ENCODE data around the gene MAP3K20.

DNA sequence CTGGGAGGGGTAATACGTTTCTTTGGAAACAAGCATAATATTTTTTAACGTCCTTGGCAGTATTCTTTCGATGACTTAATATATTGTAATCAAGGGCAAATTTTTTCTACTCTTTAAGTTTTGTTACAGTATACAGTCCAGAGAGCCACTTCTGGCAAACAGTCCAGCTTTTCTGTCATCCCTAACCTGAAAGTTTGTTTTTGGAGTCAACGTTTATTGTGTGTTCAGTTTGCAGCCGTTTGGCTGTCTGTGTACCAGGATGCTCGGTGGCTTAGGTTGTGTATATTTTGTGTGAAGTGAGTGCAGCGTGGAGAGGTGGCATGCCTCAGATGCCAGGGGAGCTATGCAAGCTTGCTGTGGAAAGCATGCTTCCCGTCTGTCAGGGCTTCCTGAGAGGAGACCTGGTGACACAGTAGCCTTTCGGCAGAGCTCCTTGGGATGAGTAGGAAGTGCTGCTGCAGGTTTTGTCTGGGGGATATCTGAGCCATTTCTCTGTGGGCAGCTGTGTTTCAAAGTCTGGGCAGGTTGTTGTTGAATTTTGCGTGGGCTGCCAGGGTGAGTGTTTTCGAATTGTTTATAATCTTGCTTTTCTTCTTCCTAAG, 14.7 kb downstream of the MAP3K20 start:
- TF ChIP-seq, protein P1, sequence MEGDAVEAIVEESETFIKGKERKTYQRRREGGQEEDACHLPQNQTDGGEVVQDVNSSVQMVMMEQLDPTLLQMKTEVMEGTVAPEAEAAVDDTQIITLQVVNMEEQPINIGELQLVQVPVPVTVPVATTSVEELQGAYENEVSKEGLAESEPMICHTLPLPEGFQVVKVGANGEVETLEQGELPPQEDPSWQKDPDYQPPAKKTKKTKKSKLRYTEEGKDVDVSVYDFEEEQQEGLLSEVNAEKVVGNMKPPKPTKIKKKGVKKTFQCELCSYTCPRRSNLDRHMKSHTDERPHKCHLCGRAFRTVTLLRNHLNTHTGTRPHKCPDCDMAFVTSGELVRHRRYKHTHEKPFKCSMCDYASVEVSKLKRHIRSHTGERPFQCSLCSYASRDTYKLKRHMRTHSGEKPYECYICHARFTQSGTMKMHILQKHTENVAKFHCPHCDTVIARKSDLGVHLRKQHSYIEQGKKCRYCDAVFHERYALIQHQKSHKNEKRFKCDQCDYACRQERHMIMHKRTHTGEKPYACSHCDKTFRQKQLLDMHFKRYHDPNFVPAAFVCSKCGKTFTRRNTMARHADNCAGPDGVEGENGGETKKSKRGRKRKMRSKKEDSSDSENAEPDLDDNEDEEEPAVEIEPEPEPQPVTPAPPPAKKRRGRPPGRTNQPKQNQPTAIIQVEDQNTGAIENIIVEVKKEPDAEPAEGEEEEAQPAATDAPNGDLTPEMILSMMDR (conservative IDR thresholded peaks at IDR 0.05; ENCODE audit: low read depth, low read length): no peak
- no peak for TF ChIP-seq EZH2 (IDR thresholded peaks at IDR 0.05; ENCODE audit: borderline replicate concordance, low read depth, low read length, poor library complexity, severe bottlenecking)

Measured in A673 (cell line).